HAP-1 (cell line): Measurements from ENCODE around the gene ACSS1.
A peak's percentile ranks its signal among the peaks of the same experiment; 100 is the strongest.

Source experiments
- DNase-seq, 2 experiments: peaks; one replicate each; pipeline ENCODE4 v3.0.0-alpha.2; 2016 to 2020; ENCODE audit warnings: low spot score in 2 of 2
- H3K27me3 ChIP-seq: fragments of 250-450 bp; sonication (Bioruptor Pico); 2 replicates; pipeline ENCODE4 v1.5.1; 2020; ENCODE audit warnings: low read depth, mild to moderate bottlenecking, moderate library complexity
- H3K36me3 ChIP-seq: fragments of 250-450 bp; sonication (Bioruptor Pico); replicated peaks from 2 replicates; pipeline ENCODE4 v1.5.1; 2020; ENCODE audit warnings: mild to moderate bottlenecking
- H3K4me1 ChIP-seq: fragments of 250-450 bp; sonication (Bioruptor Pico); 2 replicates; pipeline ENCODE4 v1.5.1; 2020; ENCODE audit warnings: mild to moderate bottlenecking
- H3K4me3 ChIP-seq: fragments of 250-450 bp; sonication (Bioruptor Pico); 2 replicates; pipeline ENCODE4 v1.5.1; 2020; ENCODE audit warnings: mild to moderate bottlenecking, moderate library complexity
- H3K9me3 ChIP-seq: fragments of 250-450 bp; sonication (Bioruptor Pico); 2 replicates; pipeline ENCODE4 v1.5.1; 2020; ENCODE audit warnings: mild to moderate bottlenecking, moderate library complexity
- in situ Hi-C: fragments of 300-500 bp; cut with MboI; formaldehyde crosslinking; loops from 3 replicates; pipeline ENCODE4 v1.14.3; 2020; ENCODE audit warnings: low sequenced_read_pairs, inconsistent platforms, mixed read lengths

ACSS1 gene

DNA sequence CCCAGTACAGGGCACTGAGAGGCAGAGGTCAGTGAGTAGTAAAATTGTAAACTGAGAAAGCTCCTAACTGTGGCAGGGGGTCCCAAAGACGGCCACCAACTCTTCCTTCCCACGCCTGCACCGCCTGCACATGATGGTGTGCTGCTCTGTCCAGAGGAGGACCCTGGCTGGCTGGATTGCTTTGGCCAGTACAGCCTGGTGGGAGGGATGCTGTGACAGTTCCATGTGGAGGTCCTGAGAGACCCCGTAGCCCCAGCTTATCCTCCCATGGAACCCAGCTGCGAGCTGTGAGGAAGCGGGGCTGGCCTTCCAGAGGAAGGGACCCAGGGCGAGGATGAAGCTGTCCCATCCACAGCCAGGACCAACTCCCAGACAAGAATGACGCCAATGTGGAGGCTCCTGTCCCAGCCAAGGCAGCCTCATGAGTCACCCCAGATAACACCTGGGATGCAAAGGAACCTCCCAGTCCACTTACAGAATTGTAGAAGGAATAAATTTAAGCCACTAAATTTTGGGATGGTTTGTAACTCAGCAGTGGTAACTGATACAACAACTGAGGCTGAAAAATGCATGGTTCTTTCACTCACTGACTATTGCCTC, 2.0 kb upstream of the ACSS1 start:
- Histone ChIP-seq H3K4me3 (no peak overlapping the region), H3K9me3 (no peaks in the 10 kb centered on the region), H3K27me3 (peaks cover 13% of the 10 kb centered on the region; the same call in 1 of the 2 replicates), H3K36me3 (no peaks in the 10 kb centered on the region), H3K4me1 (no peaks in the 10 kb centered on the region; the same call in 1 of the 2 replicates)
- in situ Hi-C loops = loop anchor here (5.0 kb wide), 1 partner anchor 63 kb away; no protein-coding TSS in a partner anchor
- DNase-seq = no peak

DNA sequence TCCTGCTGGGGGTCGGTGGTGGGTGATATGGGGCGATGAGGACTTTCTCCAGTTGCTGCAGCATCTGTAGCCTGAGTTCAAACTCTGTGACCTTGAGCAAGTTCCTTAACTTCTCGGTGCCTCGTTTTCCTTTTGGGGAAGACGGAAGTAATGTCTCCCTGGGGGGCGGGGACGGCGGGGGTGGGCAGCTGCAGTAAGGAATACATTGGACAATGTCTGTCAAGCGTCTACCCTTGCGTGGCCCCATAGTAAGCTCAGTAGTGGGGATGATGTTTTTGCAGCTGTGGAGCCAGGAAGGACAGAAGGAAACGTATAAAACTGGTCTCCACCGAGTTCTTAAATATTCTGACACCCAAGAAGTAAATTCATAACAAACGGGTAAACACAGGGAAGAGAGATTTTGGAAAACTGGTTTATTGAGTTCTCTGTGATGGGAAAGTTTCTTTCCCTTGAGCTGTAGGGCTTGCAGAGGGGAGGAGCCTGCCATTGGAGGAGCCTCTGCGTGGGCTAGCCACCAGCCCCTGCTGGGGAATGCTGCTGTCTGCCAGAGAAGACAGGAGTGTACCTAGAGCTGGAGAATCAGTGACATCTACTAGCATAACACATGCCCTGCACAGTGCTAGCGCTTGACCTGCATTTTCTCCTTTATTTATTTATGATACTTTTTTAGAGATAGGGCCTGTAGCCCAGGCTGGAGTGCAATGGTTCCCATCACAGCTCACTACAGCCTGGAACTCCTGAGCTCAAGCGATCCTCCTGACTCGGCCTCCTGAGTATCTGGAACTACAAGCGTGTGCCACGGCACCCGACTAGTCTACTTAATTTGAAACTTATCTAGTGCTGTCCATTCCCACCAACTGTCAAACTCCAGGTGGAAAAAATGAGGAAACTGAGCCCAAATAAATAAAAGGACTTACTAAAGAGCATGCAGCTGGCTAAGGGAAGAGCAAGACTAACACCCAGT, 1.2 kb upstream of the ACSS1 start:
- Histone ChIP-seq H3K4me3 (no peak overlapping the region), H3K4me1 (no peaks in the 10 kb centered on the region; the same call in 1 of the 2 replicates), H3K9me3 (no peaks in the 10 kb centered on the region), H3K27me3 (peaks cover 13% of the 10 kb centered on the region; the same call in 1 of the 2 replicates), H3K36me3 (no peaks in the 10 kb centered on the region)
- peak in 1 of 2 experiments; percentile 31 for DNase-seq
- in situ Hi-C loops = no loop called here

DNA sequence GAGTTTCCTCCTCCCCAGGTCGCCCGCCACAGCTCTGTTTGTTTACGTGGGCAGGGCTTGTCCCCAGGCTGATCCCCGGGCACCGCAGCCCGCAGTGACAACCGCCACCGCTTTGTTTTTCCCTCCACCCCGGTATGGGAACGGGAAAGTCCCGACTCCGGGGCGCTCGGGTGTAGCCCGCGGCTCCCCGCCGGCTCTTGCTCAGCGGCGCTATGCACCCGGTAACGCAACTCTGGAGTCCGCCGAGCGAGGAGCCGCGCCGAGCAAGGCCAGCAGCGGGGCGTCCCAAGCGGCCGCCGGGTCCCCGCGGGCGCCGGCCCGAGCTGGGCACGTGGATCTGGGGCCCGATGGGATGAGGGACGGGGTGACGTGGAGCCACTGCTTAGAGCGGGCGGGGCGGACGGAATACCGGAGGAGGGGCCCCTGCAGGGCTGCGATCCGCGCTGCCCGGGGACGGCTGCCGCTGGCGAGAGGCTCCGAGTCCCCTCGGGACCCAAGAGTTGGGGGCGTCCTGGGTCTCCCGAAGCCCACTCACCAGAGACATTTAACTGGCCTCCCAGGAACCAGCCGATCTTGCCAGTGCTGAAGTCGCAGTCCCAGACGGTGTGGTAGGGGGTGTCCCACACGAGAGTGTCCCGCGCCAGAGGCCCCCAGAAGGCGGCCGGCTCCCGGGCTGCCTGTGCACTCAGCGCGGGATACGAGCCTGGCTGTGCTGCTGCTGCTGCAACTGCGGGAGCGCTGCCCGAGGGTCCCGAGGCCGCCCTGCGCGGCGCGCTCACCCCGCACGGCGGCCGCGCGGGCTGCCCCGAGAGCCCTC, 497 bp downstream of the ACSS1 start:
- H3K4me1 ChIP-seq = no peaks in the 10 kb centered on the region; the same call in 1 of the 2 replicates
- peak overlapping the region; percentile 51 for H3K4me3 ChIP-seq
- in situ Hi-C loops = no loop called here
- no peaks in the 10 kb centered on the region for H3K9me3 ChIP-seq
- H3K36me3 ChIP-seq = no peaks in the 10 kb centered on the region
- H3K27me3 ChIP-seq = peaks cover 13% of the 10 kb centered on the region; the same call in 1 of the 2 replicates
- DNase-seq = peak; percentile 42 to 68

DNA sequence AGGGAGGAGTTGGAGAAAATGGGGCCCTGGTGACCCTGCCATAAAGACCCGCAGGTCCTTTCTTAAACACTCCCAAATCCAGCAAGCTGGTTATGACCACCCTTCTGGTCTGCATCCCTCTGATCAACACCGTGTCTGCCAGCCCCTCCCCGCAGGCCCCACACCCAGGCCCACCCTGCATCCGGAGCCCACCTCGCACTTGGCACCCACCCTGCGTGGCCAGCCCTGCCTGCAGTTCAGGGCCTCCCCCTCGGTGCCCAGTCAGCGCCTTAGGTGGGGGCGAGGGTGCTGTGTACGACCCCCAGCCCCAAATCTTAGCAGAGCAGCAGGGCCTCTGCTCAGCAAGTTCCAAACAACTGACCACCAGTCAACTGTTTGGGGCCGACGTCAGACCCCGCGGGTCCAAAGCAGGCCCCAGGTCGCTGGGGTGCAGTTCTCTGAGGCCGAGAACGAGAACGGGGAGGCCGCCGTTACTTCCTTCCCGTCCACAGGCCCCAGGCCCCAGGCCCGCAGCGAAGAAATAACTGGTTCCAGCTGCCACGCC, 1.2 kb downstream of the ACSS1 start:
- no peaks in the 10 kb centered on the region for H3K9me3 ChIP-seq
- in situ Hi-C loops = no loop called here
- peaks cover 7% of the 10 kb centered on the region; the same call in 1 of the 2 replicates for H3K27me3 ChIP-seq
- no peaks in the 10 kb centered on the region for H3K36me3 ChIP-seq
- H3K4me3 ChIP-seq = peak overlapping the region; percentile 51
- no peaks in the 10 kb centered on the region; the same call in 1 of the 2 replicates for H3K4me1 ChIP-seq
- no peak for DNase-seq

DNA sequence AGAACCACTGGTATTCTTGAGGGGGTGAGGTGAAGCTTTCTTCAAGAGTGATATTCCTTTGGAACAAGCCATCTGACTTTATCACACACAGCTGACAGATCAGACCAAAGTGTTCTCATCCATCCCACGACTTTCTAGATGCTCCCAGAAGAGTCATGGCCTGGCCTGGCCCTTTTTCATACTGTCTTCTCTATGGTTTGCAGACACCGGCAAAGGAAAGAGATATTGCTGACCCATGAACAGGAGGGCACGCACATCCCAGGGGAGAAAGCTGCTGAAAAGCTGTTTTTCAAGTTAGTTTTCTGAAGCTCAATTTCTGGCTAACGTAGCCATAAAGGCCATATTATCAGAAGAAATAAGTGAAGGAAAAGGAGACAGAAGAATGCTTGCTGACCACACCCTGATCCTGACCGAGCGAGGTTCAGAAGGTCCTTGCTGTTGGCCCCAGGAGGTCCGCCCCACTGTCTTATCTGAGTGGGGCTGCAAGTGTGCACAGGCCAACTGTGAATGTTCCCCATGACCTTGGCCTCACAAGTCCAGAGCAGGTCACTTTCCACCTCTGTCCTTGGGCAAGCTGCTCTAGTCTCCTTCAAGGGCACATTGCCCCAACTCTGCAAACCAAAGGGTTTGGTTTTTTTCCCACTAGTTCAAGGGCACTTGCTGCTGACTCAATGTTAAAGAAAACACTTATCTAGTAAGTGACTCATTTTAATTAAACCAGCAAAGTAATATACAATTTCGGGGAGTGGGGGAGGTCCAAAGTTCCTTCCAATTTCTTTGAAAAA, 2.0 kb downstream of the ACSS1 start:
- H3K27me3 ChIP-seq = peaks cover under 1% of the 10 kb centered on the region; the same call in 1 of the 2 replicates

DNA sequence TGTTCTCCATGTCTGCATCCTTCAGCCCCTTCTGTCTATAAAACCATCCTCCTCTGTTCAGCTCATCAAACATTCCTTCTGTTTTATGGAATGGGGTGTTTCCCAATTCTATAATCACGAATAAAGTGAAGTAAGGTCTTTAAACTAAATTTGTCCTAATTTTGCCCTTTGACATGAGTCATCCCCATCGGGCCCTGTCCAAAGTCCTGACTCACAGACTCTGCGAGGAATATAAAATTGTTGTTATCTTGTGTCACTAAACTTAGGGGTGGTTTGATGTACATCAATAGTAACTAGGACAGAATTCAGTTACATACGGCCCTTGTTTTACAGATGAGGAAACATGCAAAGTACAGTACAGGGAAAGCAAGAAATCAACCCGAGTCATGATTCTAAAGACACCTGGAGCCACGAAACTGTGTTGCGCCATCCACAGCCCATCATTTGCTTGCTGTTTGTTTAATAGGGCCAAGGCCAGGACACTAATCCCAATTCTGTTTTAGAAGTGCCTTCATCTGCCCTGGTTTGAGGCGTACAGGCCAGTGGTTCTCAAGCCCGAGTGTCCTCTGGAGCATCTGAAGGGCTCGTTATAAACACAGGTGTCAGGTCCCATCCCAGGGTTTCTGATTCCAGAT, 2.8 kb downstream of the ACSS1 start:
- no peaks in the 10 kb centered on the region for H3K27me3 ChIP-seq
- no peak for DNase-seq
- no peaks in the 10 kb centered on the region; the same call in 1 of the 2 replicates for H3K4me1 ChIP-seq
- no peaks in the 10 kb centered on the region for H3K36me3 ChIP-seq
- no peak overlapping the region for H3K4me3 ChIP-seq
- in situ Hi-C loops = no loop called here
- H3K9me3 ChIP-seq = no peaks in the 10 kb centered on the region

More for the DNA sequence above, 2.0 kb downstream of the ACSS1 start:
- in situ Hi-C loops = no loop called here
- H3K36me3 ChIP-seq = no peaks in the 10 kb centered on the region
- H3K4me1 ChIP-seq = no peaks in the 10 kb centered on the region; the same call in 1 of the 2 replicates
- no peak for DNase-seq
- H3K9me3 ChIP-seq = no peaks in the 10 kb centered on the region
- H3K4me3 ChIP-seq = peak overlapping the region; percentile 51

DNA sequence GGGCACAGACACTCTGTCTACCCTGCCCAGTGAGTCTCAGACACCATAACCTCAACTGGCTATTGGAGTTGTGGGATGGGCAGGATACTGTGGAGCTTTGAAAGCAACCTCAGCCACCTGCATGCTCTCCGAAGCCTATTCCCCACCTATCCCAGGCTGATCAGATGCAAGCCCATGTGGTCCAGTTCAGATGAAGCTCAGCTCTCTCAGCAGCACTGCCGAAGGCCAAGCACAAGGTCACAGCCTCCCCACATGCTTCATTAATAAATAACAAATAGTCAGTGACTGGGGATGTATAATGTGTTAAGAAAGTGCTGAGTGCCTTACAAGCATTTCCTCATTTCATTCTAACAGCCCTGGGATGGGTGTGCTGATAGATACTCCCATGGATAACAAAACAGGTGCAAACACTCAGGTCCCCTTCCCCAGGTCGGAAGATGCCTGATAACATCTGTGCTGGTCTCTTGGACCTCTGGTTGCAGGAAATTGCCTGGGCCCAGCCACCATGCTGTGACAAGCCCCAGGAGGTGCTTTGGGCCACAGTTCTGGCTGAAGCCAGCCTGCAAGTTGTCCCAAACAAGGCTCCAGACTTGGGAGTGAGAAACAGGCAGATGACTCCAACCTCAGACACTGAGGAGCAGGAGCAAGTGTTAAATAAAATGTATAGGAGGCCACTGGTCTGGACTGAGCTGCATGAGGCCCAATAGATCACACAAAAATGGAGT, 3.7 kb downstream of the ACSS1 start:
- Histone ChIP-seq H3K27me3 (no peaks in the 10 kb centered on the region), H3K36me3 (no peaks in the 10 kb centered on the region), H3K9me3 (no peaks in the 10 kb centered on the region), H3K4me1 (no peaks in the 10 kb centered on the region; the same call in 1 of the 2 replicates), H3K4me3 (no peak overlapping the region)
- no peak for DNase-seq
- in situ Hi-C loops = no loop called here

DNA sequence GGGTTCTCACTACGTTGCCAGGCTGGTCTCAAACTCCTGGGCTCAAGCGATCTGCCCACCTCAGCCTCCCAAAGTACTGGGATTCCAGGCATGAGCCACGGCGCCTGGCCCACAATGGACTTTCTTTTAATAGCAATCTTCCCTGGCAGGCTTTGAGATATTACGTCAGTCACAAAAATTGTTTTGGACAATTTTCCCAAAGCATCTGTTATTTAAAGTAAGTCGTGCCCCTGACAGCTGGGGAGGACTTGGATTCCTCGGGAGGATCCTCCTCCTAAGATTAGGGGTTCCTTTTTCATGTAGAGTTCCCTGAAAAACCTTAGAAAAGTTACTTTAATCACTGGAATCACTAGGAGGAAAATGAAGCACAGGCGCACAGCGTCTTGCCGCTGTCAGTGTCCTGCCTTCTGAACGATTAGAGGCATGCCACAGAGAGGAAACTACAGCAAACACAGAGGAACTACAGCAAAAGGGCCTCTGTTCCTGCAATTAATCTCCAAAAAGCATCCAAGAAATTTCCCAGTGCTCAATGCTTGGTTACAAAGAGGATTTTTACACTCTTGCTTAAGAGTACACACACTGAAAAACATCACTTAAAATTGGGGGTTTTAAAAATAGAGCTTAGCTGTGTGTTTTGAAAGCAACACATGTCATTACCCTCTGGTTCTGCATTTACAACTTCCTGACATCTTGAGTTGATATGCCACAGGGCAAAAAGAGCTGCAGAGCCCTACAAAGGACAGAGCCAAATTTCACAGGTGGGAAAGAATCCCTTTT, 4.5 kb downstream of the ACSS1 start:
- Histone ChIP-seq H3K4me3 (no peak overlapping the region), H3K9me3 (no peaks in the 10 kb centered on the region), H3K4me1 (no peaks in the 10 kb centered on the region; the same call in 1 of the 2 replicates), H3K36me3 (no peaks in the 10 kb centered on the region), H3K27me3 (no peaks in the 10 kb centered on the region)
- no peak for DNase-seq
- in situ Hi-C loops = no loop called here

DNA sequence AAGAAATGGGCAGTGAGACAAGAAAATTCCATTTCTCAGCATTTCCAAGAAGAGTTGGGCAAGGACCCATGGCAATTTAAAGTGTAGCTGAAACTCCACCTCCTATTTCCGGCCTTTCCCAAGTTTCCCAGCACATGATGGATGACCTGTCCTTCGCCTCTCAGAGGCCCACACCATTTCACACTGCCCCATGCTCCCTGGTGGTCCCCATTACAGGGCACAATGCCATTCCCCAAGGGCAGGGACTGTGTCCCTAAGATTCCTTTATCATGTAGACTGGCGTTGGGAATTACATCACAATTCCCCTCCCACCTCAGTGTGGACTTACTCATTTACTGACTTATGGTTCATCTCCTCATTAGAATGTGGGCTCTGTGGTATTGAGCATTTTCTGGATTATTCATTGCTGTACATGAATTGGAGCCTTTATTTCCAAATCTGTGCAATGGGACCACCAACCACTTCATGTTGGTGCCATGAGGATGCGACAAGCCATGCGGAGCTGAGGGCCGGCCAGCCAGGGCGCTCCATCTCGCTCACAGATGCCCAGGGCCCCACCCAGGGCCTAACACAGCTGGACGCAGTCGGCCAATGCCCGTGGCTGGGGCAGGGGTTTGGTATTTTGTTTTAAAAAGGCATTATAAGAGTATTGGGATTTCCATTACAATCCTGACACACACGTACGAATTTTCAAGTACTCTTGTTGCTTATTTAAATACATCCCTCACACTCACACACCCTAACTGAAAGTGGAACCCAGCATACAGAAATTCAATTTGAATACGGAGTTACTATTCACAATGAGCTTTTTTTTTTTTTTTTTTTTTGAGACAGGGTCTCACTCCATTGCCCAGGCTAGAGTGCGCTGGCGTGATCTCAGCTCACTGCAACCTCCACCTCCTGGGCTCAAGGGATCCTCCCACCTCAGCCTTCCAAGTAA, 5.4 kb downstream of the ACSS1 start:
- Histone ChIP-seq H3K9me3 (no peaks in the 10 kb centered on the region), H3K27me3 (no peaks in the 10 kb centered on the region), H3K36me3 (no peaks in the 10 kb centered on the region), H3K4me3 (no peak overlapping the region), H3K4me1 (no peaks in the 10 kb centered on the region)
- in situ Hi-C loops = no loop called here
- no peak for DNase-seq

DNA sequence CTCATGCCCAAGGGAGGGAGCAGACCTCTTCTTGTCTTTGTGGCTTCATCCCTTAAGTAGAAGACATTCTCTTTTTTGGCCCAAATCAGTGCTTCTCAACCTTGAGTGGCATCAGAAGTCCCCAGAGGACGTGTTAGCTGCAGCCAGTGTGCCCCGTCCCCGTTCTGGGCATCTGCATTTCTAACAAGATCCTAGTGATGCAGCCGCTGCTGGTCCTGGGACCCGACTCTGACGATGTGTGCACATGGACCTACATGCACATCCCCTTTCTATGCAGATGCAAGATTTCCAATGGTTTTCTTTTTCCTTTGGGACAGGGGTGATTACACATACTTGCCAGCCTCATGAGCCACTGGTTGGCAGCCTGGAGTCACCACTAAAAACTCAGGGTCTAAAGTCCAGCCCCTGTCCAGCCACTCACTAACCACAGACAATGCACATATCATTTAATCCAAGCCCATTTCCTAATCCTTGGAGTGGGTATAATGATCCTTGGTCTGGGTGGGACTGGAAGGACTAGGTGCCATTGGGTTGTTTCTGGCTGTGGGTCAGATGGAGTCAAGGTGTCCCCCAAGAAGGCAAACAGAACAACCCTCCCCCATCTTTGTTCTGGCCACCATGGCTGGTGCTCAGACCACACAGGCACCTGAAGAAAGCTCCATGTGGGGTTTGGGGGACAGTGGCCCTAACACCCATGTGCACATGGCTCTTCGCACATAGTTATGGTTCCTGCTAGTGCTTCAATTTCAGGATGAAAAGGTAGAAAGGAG, 6.4 kb downstream of the ACSS1 start:
- no peaks in the 10 kb centered on the region for H3K9me3 ChIP-seq
- H3K4me1 ChIP-seq = no peaks in the 10 kb centered on the region
- H3K27me3 ChIP-seq = no peaks in the 10 kb centered on the region
- no peak overlapping the region for H3K4me3 ChIP-seq
- no peak for DNase-seq
- in situ Hi-C loops = no loop called here
- H3K36me3 ChIP-seq = no peaks in the 10 kb centered on the region
